HepG2 (cell line): ENCODE data around the gene PPP1R7. TPM values are rescaled to one million over a fixed set of nuclear protein-coding genes. Genes with fewer than 3 reads are reported as not detected.

Experiments
- ATF1 ChIP-seq: IDR thresholded peaks from 2 replicates; pipeline ENCODE4 v1.6.1; 2016; ENCODE audit warnings: mild to moderate bottlenecking, control low read depth
- FOSL1 ChIP-seq: sonication (generic); formaldehyde crosslinking; IDR thresholded peaks from 2 replicates; pipeline ENCODE4 v1.9.0; 2021; ENCODE audit warnings: missing genetic modification reagents, borderline replicate concordance
- GPN1 ChIP-seq: sonication (generic); formaldehyde crosslinking; IDR thresholded peaks from 2 replicates; pipeline ENCODE4 v1.5.1; 2020; ENCODE audit warnings: missing genetic modification reagents, borderline replicate concordance
- KLF15 ChIP-seq: sonication (generic); formaldehyde crosslinking; IDR thresholded peaks from 2 replicates; pipeline ENCODE4 v1.8.1; 2023; ENCODE audit warnings: borderline replicate concordance, mild to moderate bottlenecking, inconsistent platforms, missing genetic modification reagents, mixed read lengths
- MAFF ChIP-seq: IDR thresholded peaks from 2 replicates; pipeline ENCODE4 v1.6.1; 2011; ENCODE audit warnings: low read depth, low read length, improper control_type of control experiment
- MNT ChIP-seq: fragments of 450-650 bp; IDR thresholded peaks from 2 replicates; pipeline ENCODE4 v1.6.1; 2016
- NFE2L1 ChIP-seq: sonication (generic); formaldehyde crosslinking; IDR thresholded peaks from 2 replicates; pipeline ENCODE4 v1.4.0; 2020; ENCODE audit warnings: missing genetic modification reagents, mild to moderate bottlenecking, borderline replicate concordance
- RARA ChIP-seq: IDR thresholded peaks from 2 replicates; pipeline ENCODE4 v1.6.1; 2016; ENCODE audit warnings: missing genetic modification reagents, missing compliant biosample characterization
- RFX1 ChIP-seq: fragments of 450-650 bp; IDR thresholded peaks from 2 replicates; pipeline ENCODE4 v1.6.1; 2017
- ZBTB38 ChIP-seq: sonication (generic); formaldehyde crosslinking; IDR thresholded peaks from 2 replicates; pipeline ENCODE4 v1.5.1; 2020; ENCODE audit warnings: mild to moderate bottlenecking, missing genetic modification reagents
- ZNF687 ChIP-seq: sonication (generic); formaldehyde crosslinking; IDR thresholded peaks from 2 replicates; pipeline ENCODE4 v1.5.1; 2020; ENCODE audit warnings: mild to moderate bottlenecking, missing genetic modification reagents, moderate library complexity
- ZSCAN21 ChIP-seq: sonication (generic); formaldehyde crosslinking; IDR thresholded peaks from 2 replicates; pipeline ENCODE4 v1.8.0; 2022; ENCODE audit warnings: mild to moderate bottlenecking, missing genetic modification reagents, moderate library complexity, borderline replicate concordance
- polyA plus RNA-seq, 8 experiments: library from polyadenylated mRNA; depleted of rRNA in 3 of 8; stranded (reverse) in 7 of 8; unstranded in 1 of 8; fragments of >200 nt; fragmentation: Illumina TruSeq in 4 of 8; extraction: Trizol in 4 of 8; gene quantifications; 2 replicates each; pipeline versions ENCODE4 v1.2.1 to v1.2.3, GENCODE V29; 2011 to 2016; ENCODE audit warnings: low read depth in 4 of 8, missing spikeins in 1 of 8, mixed read lengths in 1 of 8; ENCODE audit not compliant: insufficient read depth in 1 of 8
- total RNA-seq, 5 experiments: library from RNA; depleted of rRNA; stranded (reverse); fragments of >200 nt; fragmentation: Illumina TruSeq; extraction: Trizol; gene quantifications; 2 replicates each; pipeline ENCODE4 v1.2.3, GENCODE V29; 2016; ENCODE audit warnings: low read depth in 1 of 5

The PPP1R7 gene
- total and polyA plus RNA-seq, 2 of the 13 experiments (the other 11 are each of a cell fraction or from before 2014, with no cell fraction given): 33.3 to 67.9 TPM

GRCh38 chr2:241198381-241199279 lies 48.4 kb downstream of the PPP1R7 start (continued):
- TF ChIP-seq ZNF687 (0 out of 2 replicates have a peak, but pooled peaks have one; percentile 4), FOSL1 (no peak), RFX1 (peak; percentile 10; the same call in 1 of the 2 replicates), MNT (peak; percentile 94), ZSCAN21 (CRISPR knock-in tag) (no peak), NFE2L1 (CRISPR knock-in tag) (no peak), ATF1 (CRISPR knock-in tag) (no peak), KLF15 (no peak), RARA (CRISPR knock-in tag) (no peak), ZBTB38 (no peak), MAFF (no peak), GPN1 (no peak)
